ENCODE measurements around the gene PTPRN2. TPM values are rescaled to one million over a fixed set of nuclear protein-coding genes. Genes with fewer than 3 reads are reported as not detected.
"Not testable (repeated sequence)": the region's sequence is repeated elsewhere in the genome, so short reads cannot be mapped to it uniquely, and the experiment has no call there.

The PTPRN2 gene
- total RNA-seq, 2 donors from 2014 or later = 0.35 to 0.61 TPM

DNA sequence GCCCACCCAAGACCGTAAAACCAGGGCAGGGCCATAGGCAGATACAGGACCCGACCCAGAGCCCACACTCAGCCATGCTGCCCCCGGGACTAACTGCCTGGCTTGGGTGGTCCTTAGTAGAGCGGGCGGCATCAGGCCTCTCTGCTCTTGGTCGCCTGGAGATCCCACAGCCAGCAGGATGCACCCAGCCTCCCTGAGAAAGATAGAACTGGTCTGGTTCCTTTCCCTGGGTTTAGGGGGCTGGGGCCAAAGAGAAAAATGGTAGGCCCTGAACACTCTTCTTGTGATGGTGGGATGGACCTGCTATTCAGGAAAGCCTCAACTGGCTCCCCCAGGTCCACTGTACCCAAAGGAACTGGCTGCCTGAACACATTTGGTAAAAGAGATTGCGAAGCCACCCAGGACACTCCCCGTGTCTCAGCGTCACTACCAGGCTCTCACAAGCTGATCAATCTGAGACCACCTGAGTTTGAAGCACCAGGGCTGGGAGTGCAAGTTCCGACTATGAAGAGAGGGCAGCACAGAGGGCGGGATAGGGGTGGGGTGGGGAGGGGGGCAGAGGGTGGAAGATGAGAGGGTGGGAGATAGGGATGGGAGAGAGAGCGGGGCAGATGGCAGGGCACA lies 659.3 kb downstream of the PTPRN2 start:
- DNase-seq (ENCODE audit: low spot score in 2 of 2) = peak in 1 of 2 donors; percentile 14
- peaks cover 11 to 12% of the 10 kb centered on the region in 2 donors for H3K9me3 Mint-ChIP-seq
- no peak overlapping the region for H3K27ac Mint-ChIP-seq
- peaks cover 16 to 17% of the 10 kb centered on the region in 2 donors for H3K36me3 Mint-ChIP-seq
- ATAC-seq = no peak

GRCh38 chr7:157927313-157927925 lies 660.2 kb downstream of the PTPRN2 start:
- no peak for ATAC-seq
- H3K9me3 Mint-ChIP-seq = peaks cover 5 to 6% of the 10 kb centered on the region in 2 donors
- peak in 1 of 2 donors; percentile 16 for DNase-seq (ENCODE audit: low spot score in 2 of 2)
- no peak overlapping the region for H3K27ac Mint-ChIP-seq
- H3K36me3 Mint-ChIP-seq = peaks cover 10 to 11% of the 10 kb centered on the region in 2 donors

DNA sequence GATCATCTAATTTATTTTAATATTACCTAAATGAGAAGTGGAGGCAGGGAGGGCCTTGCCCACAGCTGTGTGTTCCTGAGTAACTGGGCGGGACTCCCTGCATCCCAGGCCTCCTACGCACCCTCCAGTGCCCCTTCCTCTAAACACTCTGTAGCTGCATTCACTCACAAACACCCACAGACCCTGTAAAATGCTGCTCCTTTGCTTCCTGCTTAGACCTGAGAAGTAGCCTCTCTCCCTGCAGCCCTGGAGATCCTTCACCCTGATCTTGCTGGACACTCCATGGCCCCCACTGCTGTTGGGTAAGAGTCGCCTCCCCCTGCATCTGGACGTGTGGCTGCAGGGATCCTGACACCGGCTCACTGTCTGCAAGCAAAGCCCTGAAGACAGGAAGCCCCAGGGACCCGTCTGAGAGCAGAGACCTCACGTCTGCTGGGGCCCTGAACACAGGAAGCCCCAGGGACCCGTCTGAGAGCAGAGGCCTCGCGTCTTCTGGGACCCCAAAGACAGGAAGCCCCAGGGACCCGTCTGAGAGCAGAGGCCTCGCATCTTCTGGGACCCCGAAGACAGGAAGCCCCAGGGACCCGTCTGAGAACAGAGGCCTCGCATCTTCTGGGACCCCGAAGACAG lies 661.0 kb downstream of the PTPRN2 start:
- peaks cover 4 to 5% of the 10 kb centered on the region in 2 donors for H3K36me3 Mint-ChIP-seq
- H3K9me3 Mint-ChIP-seq = no peaks in the 10 kb centered on the region
- DNase-seq (ENCODE audit: low spot score in 2 of 2) (peak in 1 of 2 donors; percentile 6), ATAC-seq (no peak)
- H3K27ac Mint-ChIP-seq = peak overlapping the region in 1 of 2 donors; percentile 30

DNA sequence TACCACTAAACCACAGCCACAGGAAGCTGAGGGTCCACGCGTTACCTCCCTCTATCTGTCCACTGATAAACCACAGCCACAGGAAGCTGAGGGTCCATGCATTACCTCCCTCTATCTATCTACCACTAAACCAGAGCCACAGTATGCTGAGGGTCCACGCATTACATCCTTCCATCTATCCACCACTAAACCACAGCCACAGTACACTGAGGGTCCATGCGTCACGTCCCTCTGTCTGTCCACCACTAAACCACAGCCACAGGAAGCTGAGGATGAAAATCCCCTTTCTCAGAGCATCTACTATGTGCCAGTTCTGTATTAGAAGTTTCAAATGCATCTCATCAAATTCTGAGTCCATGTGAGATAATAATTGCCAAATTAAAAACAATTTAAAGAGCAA lies 661.5 kb downstream of the PTPRN2 start:
- no peaks in the 10 kb centered on the region for H3K9me3 Mint-ChIP-seq
- peaks cover under 1 to 4% of the 10 kb centered on the region in 2 donors for H3K36me3 Mint-ChIP-seq
- peak in 1 of 2 donors; percentile 20 for DNase-seq (ENCODE audit: low spot score in 2 of 2)
- H3K27ac Mint-ChIP-seq = no peak overlapping the region
- peak in 1 of 2 donors; percentile 59 for ATAC-seq

- no peak for DNase-seq (ENCODE audit: low spot score in 2 of 2)
- Mint-ChIP-seq H3K27ac (no peak overlapping the region), H3K36me3 (no peaks in the 10 kb centered on the region), H3K9me3 (no peaks in the 10 kb centered on the region)
- ATAC-seq = no peak
Measured at GRCh38 chr7:157925383-157925875, 662.2 kb downstream of the PTPRN2 start.

DNA sequence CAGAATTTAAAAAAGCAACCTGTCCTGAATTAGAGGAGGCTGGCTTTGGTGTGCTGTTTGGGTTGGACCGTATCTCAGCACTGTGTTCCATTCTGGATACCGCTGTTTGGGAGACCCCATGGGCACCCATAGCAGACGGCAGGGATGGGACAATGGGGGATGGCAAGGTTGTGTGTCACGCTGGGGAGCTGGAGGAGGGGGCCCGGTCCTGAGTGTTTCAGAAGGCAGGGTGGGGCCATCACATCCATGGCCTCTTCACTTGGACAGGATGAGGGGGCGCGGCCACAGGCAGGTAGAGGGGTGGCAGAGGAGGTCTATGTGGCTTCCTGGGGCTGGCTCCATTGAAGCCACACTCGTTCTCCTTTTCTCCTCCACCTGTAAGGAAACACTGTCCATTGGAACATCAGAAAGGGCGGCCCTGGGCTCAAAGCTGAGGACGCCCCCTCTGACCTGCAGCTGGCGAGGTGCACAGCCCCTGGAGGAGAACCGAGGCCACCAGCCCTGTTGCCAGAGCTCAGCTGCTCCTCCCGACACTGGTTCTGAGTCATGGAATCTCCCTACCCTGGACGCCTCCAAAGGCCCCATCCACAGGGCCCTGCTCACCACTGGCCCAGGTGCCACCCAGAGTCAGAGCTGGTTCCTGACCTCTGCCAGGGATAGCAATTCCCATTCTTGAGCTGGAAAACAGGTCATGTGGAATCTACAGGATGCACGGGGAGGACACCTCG lies 663.6 kb downstream of the PTPRN2 start:
- ATAC-seq (no peak), DNase-seq (ENCODE audit: low spot score in 2 of 2) (no peak)
- Mint-ChIP-seq H3K27ac (no peak overlapping the region), H3K9me3 (no peaks in the 10 kb centered on the region), H3K36me3 (no peaks in the 10 kb centered on the region)

GRCh38 chr7:157922576-157922975 lies 665.0 kb downstream of the PTPRN2 start:
- H3K27ac Mint-ChIP-seq = no peak overlapping the region
- no peaks in the 10 kb centered on the region for H3K36me3 Mint-ChIP-seq
- DNase-seq (ENCODE audit: low spot score in 2 of 2) (no peak), ATAC-seq (no peak)
- H3K9me3 Mint-ChIP-seq = no peaks in the 10 kb centered on the region

DNA sequence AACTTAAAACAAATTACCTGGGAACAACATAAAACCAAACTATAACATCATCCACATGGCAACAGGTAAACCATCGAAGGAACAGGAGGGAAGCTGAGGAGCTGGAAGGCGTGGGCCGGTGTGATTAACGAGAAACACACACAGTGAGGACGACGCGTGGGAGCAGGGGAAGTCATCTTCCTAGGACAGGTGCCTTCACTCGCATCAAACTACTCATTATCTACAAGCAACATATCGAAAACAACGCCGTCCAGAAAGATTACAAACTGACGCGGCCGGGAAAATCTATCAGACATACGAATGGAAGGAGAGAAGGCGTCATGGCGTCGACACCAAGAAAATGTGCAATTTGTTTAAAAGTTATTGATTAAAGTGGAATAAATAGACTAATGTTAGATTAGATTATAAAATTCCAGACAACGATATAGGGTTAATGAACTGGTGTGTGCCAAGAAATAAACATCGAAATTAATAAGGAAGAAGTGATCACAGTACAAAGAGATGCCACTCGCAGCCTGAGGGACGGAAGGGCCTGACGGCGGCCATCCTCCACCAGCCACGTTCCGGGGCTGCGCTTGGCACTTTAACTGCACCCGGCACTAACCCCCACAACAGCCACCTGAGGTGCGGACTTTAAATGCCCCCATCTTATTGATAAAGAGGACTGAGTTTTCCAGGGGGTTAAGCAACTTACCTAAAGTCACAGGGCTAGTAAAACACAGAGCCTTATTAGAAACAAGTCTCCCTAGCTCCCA lies 669.1 kb downstream of the PTPRN2 start:
- ATAC-seq (no peak), DNase-seq (ENCODE audit: low spot score in 2 of 2) (peak in 1 of 2 donors; percentile 1)
- Mint-ChIP-seq H3K36me3 (no peaks in the 10 kb centered on the region), H3K27ac (no peak overlapping the region), H3K9me3 (peaks cover 3 to 8% of the 10 kb centered on the region in 2 donors)

GRCh38 chr7:157916946-157917640 lies 670.5 kb downstream of the PTPRN2 start:
- Mint-ChIP-seq H3K36me3 (no peaks in the 10 kb centered on the region), H3K9me3 (peaks cover 6 to 13% of the 10 kb centered on the region in 2 donors), H3K27ac (no peak overlapping the region)
- ATAC-seq = no peak
- no peak for DNase-seq (ENCODE audit: low spot score in 2 of 2)

- ATAC-seq (no peak), DNase-seq (ENCODE audit: low spot score in 2 of 2) (no peak)
- Mint-ChIP-seq H3K27ac (no peak overlapping the region), H3K36me3 (no peaks in the 10 kb centered on the region), H3K9me3 (peaks cover 5 to 13% of the 10 kb centered on the region in 2 donors)
Measured at GRCh38 chr7:157910446-157910845, 677.2 kb downstream of the PTPRN2 start.

DNA sequence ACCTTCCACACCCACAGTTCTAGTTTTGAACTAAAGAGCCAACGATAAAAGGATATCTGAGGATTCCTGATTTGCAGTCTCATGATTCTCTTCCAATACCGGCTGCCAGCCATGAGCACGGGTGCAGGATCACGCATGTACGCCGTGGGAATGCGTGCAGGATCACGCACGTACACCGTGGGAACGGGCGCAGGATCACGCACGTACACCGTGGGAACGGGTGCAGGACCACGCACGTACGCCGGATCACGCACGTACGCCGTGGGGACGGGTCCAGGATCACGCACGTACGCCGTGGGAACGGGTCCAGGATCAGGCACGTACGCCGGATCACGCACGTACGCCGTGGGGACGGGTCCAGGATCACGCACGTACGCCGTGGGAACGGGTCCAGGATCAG lies 677.6 kb downstream of the PTPRN2 start:
- H3K9me3 Mint-ChIP-seq = peaks cover 3 to 13% of the 10 kb centered on the region in 2 donors
- ATAC-seq, H3K36me3 Mint-ChIP-seq: not testable (repeated sequence)

GRCh38 chr7:157909370-157909769 lies 678.3 kb downstream of the PTPRN2 start:
- no peak for ATAC-seq
- peak in 1 of 2 donors; percentile 20 for DNase-seq (ENCODE audit: low spot score in 2 of 2)
- Mint-ChIP-seq H3K36me3 (no peaks in the 10 kb centered on the region), H3K27ac (no peak overlapping the region), H3K9me3 (peaks cover 3 to 8% of the 10 kb centered on the region in 2 donors)

More for the DNA sequence above, 677.6 kb downstream of the PTPRN2 start:
- not testable (repeated sequence) for H3K27ac Mint-ChIP-seq; DNase-seq (ENCODE audit: low spot score in 2 of 2)

- peak in 1 of 2 donors; percentile 11 for DNase-seq (ENCODE audit: low spot score in 2 of 2)
- peaks cover 1 to 2% of the 10 kb centered on the region in 2 donors for H3K9me3 Mint-ChIP-seq
- ATAC-seq = no peak
- H3K27ac Mint-ChIP-seq = no peak overlapping the region
- H3K36me3 Mint-ChIP-seq = no peaks in the 10 kb centered on the region
Measured at GRCh38 chr7:157908006-157908782, 679.4 kb downstream of the PTPRN2 start.

- ATAC-seq = no peak
- H3K36me3 Mint-ChIP-seq = no peaks in the 10 kb centered on the region
- DNase-seq (ENCODE audit: low spot score in 2 of 2) = no peak
- H3K27ac Mint-ChIP-seq = no peak overlapping the region
- no peaks in the 10 kb centered on the region for H3K9me3 Mint-ChIP-seq
Measured at GRCh38 chr7:157907091-157907490, 680.5 kb downstream of the PTPRN2 start.

GRCh38 chr7:157906583-157906982 lies 681.0 kb downstream of the PTPRN2 start:
- no peak overlapping the region for H3K27ac Mint-ChIP-seq

More at GRCh38 chr7:157906583-157906982, 681.0 kb downstream of the PTPRN2 start:
- no peaks in the 10 kb centered on the region for H3K9me3 Mint-ChIP-seq
- ATAC-seq (no peak), DNase-seq (ENCODE audit: low spot score in 2 of 2) (no peak)
- H3K36me3 Mint-ChIP-seq = no peaks in the 10 kb centered on the region
